ENCODE data around the gene PCDH17. TPM values are rescaled to one million over a fixed set of nuclear protein-coding genes. Genes with fewer than 3 reads are reported as not detected.

The PCDH17 gene
- total and polyA plus RNA-seq, 10 donors, result 2.7 to 240 (median 178) TPM

DNA sequence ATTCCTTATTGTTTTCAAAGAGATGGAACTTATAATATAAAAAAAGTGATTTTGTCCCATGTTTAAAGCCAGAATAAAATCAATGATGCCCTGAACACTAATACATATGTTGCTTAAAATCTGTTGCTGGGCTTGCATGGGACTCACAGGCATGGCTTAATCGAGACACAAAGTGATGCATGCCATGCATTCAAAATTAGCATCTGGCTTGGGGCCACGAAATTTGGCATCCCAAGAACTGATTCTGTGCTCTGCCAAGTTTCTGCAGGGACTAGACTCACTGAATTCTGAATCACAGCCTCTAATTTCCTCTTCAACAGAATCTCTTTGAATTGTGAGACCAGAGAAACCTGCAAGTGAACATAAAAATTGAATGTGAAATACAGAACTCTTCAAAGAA is 109.2 kb downstream of the PCDH17 start:
- Histone ChIP-seq H3K4me3 (no peak overlapping the region), H3K4me1 (no peaks in the 10 kb centered on the region), H3K27me3 (replicated peaks in 1 of 7) (no peaks in the 10 kb centered on the region), H3K36me3 (no peaks in the 10 kb centered on the region), H3K9me3 (no peaks in the 10 kb centered on the region), H3K27ac (no peak overlapping the region)
- no peak for DNase-seq
- 42 to 62% (median 54%) methylated on average over 2 of the region's 2 CpGs for WGBS, 5 donors
- intact Hi-C loops (cut with DNase I; ENCODE audit: low total_unique reads), result no loop called here
- TF ChIP-seq POLR2AphosphoS5 (IDR thresholded peaks at IDR 0.05) (no peak), POLR2A (IDR thresholded peaks at IDR 0.05) (no peak)
- TF ChIP-seq, protein P1, sequence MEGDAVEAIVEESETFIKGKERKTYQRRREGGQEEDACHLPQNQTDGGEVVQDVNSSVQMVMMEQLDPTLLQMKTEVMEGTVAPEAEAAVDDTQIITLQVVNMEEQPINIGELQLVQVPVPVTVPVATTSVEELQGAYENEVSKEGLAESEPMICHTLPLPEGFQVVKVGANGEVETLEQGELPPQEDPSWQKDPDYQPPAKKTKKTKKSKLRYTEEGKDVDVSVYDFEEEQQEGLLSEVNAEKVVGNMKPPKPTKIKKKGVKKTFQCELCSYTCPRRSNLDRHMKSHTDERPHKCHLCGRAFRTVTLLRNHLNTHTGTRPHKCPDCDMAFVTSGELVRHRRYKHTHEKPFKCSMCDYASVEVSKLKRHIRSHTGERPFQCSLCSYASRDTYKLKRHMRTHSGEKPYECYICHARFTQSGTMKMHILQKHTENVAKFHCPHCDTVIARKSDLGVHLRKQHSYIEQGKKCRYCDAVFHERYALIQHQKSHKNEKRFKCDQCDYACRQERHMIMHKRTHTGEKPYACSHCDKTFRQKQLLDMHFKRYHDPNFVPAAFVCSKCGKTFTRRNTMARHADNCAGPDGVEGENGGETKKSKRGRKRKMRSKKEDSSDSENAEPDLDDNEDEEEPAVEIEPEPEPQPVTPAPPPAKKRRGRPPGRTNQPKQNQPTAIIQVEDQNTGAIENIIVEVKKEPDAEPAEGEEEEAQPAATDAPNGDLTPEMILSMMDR (IDR thresholded peaks at IDR 0.05 in 8 of 11, conservative IDR thresholded peaks at IDR 0.05 in 3 of 11), result no peak

DNA sequence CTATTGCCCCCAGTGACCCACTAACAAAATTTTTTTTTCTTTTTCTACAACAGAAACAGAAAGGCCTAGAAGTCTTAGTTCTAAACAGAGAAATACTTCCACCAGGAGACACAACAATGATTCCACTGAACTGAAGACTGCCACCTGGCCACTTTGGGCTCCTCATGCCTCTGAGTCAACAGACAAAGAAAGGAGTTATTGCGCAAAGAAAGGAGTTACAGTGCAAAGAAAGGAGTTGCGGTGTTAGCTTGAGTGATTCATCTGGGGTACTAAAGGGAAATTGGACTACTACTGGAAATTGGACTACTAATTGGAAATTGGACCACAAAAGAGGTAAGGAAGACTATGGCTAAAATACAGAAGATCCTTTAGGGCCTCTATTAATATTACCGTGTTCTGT is 116.6 kb downstream of the PCDH17 start:
- intact Hi-C loops (cut with DNase I; ENCODE audit: low total_unique reads), result no loop called here
- Histone ChIP-seq H3K4me3 (no peak overlapping the region), H3K27ac (no peak overlapping the region), H3K36me3 (no peaks in the 10 kb centered on the region), H3K4me1 (no peaks in the 10 kb centered on the region), H3K27me3 (replicated peaks in 1 of 7) (no peaks in the 10 kb centered on the region), H3K9me3 (peaks cover 0 to 29% (median 18%) of the 10 kb centered on the region in 8 donors)
- WGBS, 5 donors, result 71 to 96% (median 91%) methylated on average over 3 of the region's 3 CpGs
- no peak for DNase-seq
- no peak for TF ChIP-seq POLR2AphosphoS5 (IDR thresholded peaks at IDR 0.05)
- TF ChIP-seq POLR2A (IDR thresholded peaks at IDR 0.05), result no peak
- TF ChIP-seq, protein P1 (IDR thresholded peaks at IDR 0.05 in 8 of 11, conservative IDR thresholded peaks at IDR 0.05 in 3 of 11), result no peak

DNA sequence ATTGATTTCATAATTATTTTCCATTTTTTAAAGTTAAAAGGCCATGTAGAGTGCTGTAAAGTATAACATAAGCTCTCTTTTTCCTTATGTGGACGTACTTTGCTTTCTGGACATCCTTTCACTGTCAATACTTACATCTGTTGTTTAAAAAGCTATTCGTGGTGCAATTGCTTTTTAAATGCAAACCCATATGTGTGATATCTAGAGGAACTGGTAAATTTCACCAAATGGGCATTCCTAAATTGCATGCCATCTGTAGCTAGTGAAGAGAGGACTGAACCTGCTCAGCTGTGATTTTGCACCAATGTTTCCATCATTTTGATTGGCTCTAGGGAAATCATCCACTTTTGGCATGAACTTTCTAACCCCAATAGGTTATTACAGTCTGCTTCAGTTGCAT is 129.4 kb downstream of the PCDH17 start:
- Histone ChIP-seq H3K36me3 (no peaks in the 10 kb centered on the region), H3K27ac (no peak overlapping the region), H3K9me3 (peaks cover 0 to 8% (median 0%) of the 10 kb centered on the region in 8 donors), H3K27me3 (replicated peaks in 1 of 7) (no peaks in the 10 kb centered on the region), H3K4me3 (no peak overlapping the region), H3K4me1 (no peaks in the 10 kb centered on the region)
- no peak for DNase-seq
- WGBS, 5 donors, result 52 to 70% (median 67%) methylated on average over 2 of the region's 2 CpGs
- TF ChIP-seq, protein P1 (IDR thresholded peaks at IDR 0.05 in 8 of 11, conservative IDR thresholded peaks at IDR 0.05 in 3 of 11), result no peak
- TF ChIP-seq POLR2A (IDR thresholded peaks at IDR 0.05) (no peak), POLR2AphosphoS5 (IDR thresholded peaks at IDR 0.05) (no peak)
- intact Hi-C loops (cut with DNase I; ENCODE audit: low total_unique reads), result no loop called here

DNA sequence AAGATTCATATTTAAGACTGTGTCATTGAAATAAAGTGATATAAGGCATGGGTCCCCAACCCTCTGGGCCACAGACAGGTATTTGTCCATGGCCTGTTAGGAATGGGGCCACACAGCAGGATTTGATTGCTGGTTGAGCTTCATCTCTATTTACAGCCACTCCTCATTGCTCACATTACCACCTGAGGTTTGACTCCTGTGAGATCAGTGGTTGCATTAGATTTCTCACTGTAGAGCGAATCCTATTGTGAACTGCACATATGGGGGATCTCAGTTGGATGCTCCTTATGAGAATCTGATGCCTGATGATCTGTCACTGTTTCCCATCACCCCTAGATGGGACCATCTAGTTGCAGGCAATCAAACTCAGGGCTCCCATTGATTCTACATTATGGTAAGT is 132.1 kb downstream of the PCDH17 start:
- intact Hi-C loops (cut with DNase I; ENCODE audit: low total_unique reads), result no loop called here
- TF ChIP-seq POLR2AphosphoS5 (IDR thresholded peaks at IDR 0.05) (no peak), POLR2A (IDR thresholded peaks at IDR 0.05) (no peak)
- TF ChIP-seq, protein P1 (IDR thresholded peaks at IDR 0.05 in 8 of 11, conservative IDR thresholded peaks at IDR 0.05 in 3 of 11), result no peak
- DNase-seq, result no peak
- Histone ChIP-seq H3K36me3 (no peaks in the 10 kb centered on the region), H3K4me3 (no peak overlapping the region), H3K27me3 (replicated peaks in 1 of 7) (no peaks in the 10 kb centered on the region), H3K27ac (no peak overlapping the region), H3K9me3 (peaks cover 0 to 8% (median 0%) of the 10 kb centered on the region in 8 donors), H3K4me1 (no peaks in the 10 kb centered on the region)
- 59 to 73% (median 69%) methylated on average over 1 of the region's 1 CpG for WGBS, 5 donors

Measured in spleen (tissue), 11 donors.